ENCODE data around the gene NOVA2. TPM values are rescaled to one million over a fixed set of nuclear protein-coding genes. Genes with fewer than 3 reads are reported as not detected.
A peak's percentile ranks its signal among the peaks of the same experiment; 100 is the strongest.

Gene NOVA2
- total and polyA plus RNA-seq, 9 of the 15 experiments (the other 6 are each of a cell fraction or from before 2014, with no cell fraction given), result not detected

DNA sequence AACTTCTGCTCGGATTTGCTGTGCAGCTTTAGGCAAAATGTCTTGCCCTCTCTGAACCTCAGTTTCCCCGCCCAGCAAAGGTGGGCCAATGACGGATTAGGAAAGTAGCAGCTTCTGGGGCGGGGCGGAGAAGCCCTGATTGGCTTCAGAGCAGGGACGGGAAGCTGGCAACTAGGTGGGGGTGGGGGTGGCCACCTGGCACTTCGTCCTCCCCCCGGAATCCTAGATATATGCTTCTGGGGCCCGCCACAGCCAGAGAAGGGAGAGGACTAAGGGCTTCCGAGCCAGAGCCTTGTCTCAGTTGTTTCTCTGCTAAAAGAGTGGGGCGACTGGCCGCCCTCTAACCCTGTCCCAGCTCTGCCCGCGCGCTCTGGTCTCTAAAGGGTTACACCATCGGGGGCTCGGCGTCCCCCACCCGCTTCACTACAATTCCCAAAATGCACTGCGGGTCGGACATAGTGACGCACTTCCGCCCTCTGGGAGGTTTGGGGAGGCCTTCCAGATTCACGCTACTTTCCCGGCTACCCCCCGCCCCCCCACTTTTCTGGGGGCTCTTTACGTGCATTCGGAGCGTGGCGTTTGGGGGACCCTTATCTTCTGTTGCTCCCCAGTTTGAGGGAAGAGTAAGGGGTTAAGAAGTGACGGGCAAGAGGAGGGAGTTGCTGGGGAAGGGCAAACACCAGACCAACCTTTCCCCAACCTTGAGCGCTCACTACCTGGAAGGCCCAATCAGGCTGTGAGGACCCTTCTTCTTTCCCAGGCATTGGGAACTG is 87.1 kb downstream of the NOVA2 start (continued):
- TF ChIP-seq, protein P1, sequence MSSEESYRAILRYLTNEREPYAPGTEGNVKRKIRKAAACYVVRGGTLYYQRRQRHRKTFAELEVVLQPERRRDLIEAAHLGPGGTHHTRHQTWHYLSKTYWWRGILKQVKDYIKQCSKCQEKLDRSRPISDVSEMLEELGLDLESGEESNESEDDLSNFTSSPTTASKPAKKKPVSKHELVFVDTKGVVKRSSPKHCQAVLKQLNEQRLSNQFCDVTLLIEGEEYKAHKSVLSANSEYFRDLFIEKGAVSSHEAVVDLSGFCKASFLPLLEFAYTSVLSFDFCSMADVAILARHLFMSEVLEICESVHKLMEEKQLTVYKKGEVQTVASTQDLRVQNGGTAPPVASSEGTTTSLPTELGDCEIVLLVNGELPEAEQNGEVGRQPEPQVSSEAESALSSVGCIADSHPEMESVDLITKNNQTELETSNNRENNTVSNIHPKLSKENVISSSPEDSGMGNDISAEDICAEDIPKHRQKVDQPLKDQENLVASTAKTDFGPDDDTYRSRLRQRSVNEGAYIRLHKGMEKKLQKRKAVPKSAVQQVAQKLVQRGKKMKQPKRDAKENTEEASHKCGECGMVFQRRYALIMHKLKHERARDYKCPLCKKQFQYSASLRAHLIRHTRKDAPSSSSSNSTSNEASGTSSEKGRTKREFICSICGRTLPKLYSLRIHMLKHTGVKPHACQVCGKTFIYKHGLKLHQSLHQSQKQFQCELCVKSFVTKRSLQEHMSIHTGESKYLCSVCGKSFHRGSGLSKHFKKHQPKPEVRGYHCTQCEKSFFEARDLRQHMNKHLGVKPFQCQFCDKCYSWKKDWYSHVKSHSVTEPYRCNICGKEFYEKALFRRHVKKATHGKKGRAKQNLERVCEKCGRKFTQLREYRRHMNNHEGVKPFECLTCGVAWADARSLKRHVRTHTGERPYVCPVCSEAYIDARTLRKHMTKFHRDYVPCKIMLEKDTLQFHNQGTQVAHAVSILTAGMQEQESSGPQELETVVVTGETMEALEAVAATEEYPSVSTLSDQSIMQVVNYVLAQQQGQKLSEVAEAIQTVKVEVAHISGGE (CRISPR knock-in tag; IDR thresholded peaks at IDR 0.05), result peak in 1 of 3 experiments; percentile 59; a peak in 2 of 6 replicates
- TF ChIP-seq ZNF584 (CRISPR knock-in tag; IDR thresholded peaks at IDR 0.05; ENCODE audit: low read depth), result peak; percentile 65; the same call in 1 of the 2 replicates
- no peak for TF ChIP-seq MIER1 (IDR thresholded peaks at IDR 0.05; ENCODE audit: low read depth)
- TF ChIP-seq BCL6 (CRISPR knock-in tag; IDR thresholded peaks at IDR 0.05), result no peak
- TF ChIP-seq, protein P2, sequence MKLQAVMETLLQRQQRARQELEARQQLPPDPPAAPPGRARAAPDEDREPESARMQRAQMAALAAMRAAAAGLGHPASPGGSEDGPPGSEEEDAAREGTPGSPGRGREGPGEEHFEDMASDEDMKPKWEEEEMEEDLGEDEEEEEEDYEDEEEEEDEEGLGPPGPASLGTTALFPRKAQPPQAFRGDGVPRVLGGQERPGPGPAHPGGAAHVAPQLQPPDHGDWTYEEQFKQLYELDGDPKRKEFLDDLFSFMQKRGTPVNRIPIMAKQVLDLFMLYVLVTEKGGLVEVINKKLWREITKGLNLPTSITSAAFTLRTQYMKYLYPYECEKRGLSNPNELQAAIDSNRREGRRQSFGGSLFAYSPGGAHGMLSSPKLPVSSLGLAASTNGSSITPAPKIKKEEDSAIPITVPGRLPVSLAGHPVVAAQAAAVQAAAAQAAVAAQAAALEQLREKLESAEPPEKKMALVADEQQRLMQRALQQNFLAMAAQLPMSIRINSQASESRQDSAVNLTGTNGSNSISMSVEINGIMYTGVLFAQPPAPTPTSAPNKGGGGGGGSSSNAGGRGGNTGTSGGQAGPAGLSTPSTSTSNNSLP (IDR thresholded peaks at IDR 0.05; ENCODE audit: borderline replicate concordance, low read depth, low read length), result no peak
- TF ChIP-seq, protein P3, sequence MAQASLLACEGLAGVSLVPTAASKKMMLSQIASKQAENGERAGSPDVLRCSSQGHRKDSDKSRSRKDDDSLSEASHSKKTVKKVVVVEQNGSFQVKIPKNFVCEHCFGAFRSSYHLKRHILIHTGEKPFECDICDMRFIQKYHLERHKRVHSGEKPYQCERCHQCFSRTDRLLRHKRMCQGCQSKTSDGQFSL (CRISPR knock-in tag; IDR thresholded peaks at IDR 0.05), result peak; percentile 87
- TF ChIP-seq, protein P3 (tag; IDR thresholded peaks at IDR 0.05), result peak in 1 of 2 experiments; percentile 40; a peak in 2 of 4 replicates
- TF ChIP-seq RAD21 (CRISPR knock-in tag; conservative IDR thresholded peaks at IDR 0.05 in 1 of 2, IDR thresholded peaks at IDR 0.05 in 1 of 2), result no peak
- TF ChIP-seq TARDBP (IDR thresholded peaks at IDR 0.05), result no peak
- TF ChIP-seq, protein P4, sequence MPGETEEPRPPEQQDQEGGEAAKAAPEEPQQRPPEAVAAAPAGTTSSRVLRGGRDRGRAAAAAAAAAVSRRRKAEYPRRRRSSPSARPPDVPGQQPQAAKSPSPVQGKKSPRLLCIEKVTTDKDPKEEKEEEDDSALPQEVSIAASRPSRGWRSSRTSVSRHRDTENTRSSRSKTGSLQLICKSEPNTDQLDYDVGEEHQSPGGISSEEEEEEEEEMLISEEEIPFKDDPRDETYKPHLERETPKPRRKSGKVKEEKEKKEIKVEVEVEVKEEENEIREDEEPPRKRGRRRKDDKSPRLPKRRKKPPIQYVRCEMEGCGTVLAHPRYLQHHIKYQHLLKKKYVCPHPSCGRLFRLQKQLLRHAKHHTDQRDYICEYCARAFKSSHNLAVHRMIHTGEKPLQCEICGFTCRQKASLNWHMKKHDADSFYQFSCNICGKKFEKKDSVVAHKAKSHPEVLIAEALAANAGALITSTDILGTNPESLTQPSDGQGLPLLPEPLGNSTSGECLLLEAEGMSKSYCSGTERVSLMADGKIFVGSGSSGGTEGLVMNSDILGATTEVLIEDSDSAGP (CRISPR knock-in tag; IDR thresholded peaks at IDR 0.05), result no peak
- TF ChIP-seq NR2F6 (CRISPR knock-in tag; IDR thresholded peaks at IDR 0.05), result no peak
- TF ChIP-seq GATAD2B (IDR thresholded peaks at IDR 0.05; ENCODE audit: borderline replicate concordance), result no peak
- TF ChIP-seq, protein P5, sequence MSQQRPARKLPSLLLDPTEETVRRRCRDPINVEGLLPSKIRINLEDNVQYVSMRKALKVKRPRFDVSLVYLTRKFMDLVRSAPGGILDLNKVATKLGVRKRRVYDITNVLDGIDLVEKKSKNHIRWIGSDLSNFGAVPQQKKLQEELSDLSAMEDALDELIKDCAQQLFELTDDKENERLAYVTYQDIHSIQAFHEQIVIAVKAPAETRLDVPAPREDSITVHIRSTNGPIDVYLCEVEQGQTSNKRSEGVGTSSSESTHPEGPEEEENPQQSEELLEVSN (IDR thresholded peaks at IDR 0.05; ENCODE audit: borderline replicate concordance in 1 of 2, extremely low read depth in 1 of 2, insufficient read depth in 1 of 2, insufficient read length in 1 of 2, low read depth in 1 of 2, low read length in 1 of 2, poor library complexity in 1 of 2, severe bottlenecking in 1 of 2), result peak in 1 of 2 experiments; percentile 18
- TF ChIP-seq NFXL1 (CRISPR knock-in tag; IDR thresholded peaks at IDR 0.05), result no peak
- TF ChIP-seq, protein P6, sequence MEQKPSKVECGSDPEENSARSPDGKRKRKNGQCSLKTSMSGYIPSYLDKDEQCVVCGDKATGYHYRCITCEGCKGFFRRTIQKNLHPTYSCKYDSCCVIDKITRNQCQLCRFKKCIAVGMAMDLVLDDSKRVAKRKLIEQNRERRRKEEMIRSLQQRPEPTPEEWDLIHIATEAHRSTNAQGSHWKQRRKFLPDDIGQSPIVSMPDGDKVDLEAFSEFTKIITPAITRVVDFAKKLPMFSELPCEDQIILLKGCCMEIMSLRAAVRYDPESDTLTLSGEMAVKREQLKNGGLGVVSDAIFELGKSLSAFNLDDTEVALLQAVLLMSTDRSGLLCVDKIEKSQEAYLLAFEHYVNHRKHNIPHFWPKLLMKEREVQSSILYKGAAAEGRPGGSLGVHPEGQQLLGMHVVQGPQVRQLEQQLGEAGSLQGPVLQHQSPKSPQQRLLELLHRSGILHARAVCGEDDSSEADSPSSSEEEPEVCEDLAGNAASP (IDR thresholded peaks at IDR 0.05), result no peak
